Stimulated activated CD4-positive, alpha-beta T cell treated with anti-CD3 and anti-CD28 coated beads, Interleukin-15, amount 100 ng/mL, for 24 hours (primary cell): ENCODE results near the gene CDH4.

Experiments
- DNase-seq: peaks from one replicate; pipeline ENCODE4 v3.0.0-alpha.2; 2020

Gene CDH4

DNA sequence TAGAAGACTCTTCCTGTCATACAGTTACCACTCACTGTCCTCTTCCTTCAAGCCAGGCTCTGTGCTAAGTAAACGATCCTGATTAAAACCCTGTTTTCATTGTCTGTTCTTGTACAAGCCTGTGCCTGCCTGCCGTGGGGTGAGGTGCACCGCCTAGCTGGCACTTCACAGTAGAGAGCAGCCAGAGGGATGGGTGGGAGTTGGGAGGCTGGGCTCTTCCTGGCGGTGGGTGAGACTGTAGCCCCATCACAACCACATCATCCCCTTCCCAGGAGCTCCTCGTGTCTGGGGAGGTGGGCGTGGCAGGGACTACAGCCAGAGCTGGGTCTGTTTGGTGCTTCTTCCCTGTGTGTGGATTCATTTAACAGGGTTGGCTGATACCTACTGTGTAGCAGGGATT lies 431.7 kb downstream of the CDH4 start:
- DNase-seq, result no peak

DNA sequence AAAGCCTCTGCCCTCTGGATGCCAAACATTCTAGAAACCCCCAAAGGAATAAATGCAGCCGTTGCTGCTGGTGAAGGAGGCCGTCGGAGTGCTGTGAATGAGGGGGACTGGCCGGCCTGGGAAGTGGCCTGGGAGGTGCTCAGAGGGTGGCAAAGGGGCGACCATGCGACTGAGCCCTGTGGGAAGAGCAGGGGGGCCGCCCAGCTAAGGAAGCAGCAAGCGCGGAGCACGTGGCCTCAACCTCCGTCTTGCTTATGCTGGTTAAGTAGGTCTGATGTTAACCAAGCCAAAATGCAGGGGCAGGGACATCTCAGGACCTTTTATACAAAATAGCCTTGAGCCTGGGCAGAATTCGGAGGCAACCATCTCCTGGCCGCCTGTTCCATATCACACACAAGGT lies 432.1 kb downstream of the CDH4 start:
- DNase-seq, result no peak

DNA sequence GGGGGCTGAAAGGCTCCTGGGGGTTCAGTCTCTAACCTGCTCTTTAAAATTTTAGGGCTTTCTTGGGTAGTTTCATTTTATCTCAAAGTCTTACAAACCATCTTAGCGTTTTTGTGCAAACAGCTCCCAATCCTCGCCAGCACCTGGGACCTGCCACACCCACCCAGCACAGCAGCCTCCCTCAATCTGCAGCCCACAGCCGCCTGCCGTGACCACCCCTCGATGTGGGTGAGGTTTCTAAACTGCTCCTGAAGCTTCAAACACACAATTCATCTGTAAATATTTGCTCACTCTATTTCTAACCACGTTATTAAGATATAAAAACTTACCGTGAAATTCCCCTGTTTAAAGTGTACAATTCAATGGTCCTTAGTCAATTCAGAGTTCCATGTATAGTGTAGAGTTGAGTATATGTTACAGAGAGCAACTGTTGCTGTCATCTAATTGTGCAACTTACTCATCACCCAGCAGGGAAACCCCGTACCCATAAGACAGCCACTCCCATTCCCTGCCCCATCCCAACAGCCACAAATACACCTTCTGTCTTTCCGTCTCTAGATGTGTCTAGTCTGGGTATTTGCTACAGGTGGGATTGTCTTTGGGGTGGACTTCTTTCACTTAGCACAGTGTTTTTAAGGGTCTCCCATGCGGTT lies 432.6 kb downstream of the CDH4 start:
- no peak for DNase-seq

DNA sequence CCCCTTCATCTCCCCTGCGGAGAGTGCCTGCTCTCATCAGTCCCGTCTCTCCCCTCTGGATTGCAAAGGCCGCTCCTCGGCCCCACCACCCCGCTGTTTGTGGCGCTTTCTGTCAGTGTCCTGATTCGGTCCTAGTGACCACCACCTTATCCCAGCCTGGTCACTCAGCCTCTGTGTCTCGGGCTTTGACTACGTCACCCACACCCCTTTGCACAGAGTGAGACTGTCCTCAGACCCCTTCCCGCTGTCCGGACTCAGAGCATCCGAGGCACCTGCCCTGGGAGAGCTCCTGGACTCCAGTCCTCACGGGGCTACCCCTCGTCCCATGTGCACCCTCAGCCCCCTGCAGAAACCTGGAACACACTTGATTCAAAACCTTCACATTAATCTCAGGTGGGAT lies 433.4 kb downstream of the CDH4 start:
- no peak for DNase-seq

DNA sequence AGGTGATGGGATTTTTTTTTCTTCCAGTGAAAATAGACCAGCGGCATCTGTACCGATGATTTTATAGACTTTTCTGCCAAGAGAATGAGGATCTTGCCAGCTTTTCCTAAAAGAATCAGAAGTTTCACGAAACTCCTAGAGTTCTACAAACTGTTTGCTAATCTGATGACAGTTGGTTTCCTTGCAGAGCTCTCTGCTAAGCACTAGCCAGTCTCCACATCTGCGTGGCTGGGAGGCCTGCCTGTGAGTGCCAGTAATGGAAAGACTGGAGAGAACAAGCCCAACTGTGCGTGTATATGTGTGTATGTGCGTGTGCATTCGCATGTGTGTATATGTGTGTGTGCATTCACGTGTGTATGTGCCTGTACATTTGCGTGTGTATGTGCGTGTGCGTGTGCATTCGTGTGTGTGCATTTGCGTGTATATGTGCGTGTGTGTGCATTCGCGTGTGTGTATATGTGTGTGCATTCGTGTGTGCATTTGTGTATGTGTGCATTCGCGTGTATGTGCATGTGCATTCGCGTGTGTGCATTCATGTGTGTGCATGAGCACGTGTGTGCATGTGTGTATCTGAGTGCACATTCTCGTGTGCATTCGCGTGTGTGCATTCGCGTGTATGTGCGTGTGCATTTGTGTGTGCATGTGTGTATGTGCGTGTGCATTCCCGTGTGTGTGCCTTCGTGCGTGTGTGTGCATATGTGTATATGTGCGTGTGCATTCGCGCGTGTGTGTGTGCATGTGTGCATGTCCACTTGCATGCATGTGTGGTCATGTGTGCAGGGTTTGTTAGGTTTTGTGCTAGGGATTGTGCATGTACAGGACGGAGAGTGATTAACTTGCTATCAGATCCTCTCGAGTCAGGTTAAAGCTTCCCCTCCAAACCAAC lies 434.2 kb downstream of the CDH4 start:
- DNase-seq, result no peak

DNA sequence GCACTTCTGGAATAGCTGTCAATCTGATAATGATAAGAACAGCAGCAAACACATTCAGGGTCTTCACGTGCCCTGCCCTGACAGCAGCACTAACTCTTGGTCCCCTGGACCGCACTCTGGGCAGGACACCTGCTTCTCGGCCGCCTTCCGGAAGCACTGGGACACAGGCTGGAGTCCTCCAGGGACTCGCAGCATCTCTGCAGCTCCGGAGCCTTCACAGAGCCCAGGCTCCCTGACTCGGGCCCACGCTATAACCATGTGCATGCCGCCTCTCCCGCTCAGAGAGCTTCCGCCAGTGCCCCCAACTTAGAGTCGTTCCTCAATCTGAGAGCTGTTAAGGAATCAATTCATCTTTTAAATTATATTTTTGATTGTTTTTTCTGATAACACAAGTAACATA lies 436.4 kb downstream of the CDH4 start:
- DNase-seq, result no peak

DNA sequence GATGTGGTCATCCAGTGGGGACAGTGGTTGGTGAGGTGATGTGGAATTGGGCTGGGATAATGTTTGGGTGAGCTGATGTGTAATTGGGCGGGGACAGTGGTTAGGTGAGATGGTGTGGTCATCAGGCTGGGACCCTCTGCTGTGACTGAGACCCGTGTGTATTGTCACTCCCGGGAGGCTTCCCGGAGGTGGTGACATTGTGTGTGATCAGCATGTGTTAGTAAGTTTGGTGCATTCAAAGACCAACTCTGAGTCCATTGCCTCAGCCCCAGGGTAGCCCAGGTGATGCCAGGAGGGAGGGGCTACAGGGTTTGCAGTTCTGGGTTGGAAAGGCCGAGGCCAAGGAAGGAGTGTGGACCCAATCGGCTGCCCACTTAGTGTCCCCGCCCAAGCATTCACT lies 438.1 kb downstream of the CDH4 start:
- no peak for DNase-seq

DNA sequence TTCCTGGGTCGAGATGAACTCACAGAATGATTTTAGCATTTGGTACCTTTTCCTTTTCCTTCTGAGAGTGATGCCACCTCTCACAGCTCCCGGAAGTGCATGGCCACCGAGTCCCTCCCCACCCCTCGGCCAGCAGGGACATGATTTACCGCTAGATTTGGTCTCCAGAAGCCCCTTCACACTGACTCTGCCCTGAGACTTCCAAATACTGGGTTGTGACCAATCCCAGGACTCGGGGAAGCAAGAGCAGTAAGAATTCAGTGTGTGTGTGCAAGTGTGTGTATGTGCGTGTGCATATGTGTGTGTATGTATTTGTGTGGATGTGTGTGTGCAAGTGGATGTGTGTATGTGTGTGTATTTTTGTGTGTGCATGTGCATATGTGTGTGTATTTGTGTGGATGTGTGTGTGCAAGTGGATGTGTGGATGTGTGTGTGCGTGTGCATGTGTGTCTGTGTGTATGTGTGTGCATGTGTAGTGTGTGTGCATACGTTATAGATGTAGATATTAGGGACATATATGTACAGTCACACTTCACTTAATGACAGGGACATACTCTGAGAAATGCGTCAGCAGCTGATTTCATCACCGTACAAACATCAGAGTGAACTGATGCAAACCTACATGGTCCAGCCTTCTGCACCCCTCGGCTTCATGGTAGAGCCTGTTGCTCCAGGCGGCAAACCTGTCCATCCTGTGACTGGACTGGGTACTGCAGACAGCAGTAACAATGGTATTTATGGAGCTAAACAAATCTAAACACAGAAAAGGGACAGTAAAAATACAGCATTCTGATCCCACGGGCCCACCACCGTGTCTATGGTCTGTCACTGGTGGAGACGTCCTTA lies 439.2 kb downstream of the CDH4 start:
- no peak for DNase-seq

DNA sequence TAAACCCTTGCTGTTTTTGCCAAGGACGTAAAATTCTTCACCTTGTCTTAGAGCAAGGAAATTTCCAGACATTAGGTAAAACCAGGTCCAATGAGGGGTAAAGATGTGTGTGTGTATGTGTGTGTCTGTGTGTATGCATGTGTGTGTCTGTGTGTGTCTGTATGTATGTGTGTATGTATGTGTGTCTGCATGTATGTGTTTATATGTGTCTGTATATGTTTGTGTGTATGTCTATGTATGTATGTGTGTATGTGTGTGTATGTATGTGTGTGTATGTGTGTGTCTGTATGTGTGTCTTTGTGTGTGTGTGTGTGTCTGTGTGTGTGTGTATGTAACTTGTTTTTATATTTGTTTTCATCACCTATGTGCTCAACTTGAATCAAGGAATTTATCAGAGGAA lies 439.9 kb downstream of the CDH4 start:
- no peak for DNase-seq

DNA sequence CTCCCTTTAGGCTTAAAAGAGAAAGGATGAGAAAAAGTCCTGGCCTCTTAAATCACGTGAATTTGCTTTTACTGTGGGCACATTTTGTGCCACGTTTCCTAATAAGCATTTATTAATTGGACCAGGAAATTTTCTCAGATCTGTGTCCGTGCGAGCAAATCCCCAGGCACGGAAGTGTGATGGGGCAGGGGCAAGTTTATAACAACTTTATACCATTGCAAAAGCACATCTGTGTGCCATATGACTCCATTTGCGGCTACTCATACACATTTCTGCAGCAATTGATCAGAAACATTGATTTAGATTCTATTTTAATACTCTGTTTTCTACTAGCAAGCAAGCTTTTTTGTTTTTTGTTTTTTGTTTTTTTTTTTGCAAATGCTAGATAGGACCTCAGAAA lies 440.4 kb downstream of the CDH4 start:
- no peak for DNase-seq

DNA sequence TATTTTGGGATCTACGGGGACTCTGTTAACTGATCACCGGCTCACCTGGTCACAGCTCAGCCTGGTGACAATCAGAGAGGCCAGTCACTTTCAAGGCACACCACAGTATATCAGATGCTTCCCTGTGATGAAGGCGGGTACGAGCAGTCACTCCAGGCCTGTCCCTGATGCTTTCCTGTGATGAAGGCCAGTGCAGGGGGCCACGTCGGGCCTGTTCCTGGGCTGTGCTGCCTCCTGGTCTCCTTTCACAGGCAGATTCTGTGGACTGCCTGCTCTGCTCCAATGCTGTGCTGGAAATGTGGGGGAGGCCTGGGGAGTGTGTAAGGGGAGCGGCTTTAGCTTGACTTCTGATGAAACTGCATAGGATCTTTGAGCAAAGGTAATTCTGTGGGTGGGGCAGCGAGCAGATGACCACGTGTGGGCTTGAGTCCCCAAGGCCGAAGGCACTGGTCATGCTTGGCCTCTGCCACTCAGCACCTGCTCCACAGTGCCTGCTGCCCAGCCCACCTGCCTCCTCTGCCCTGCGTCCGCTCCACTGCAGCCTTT lies 441.1 kb downstream of the CDH4 start:
- no peak for DNase-seq

DNA sequence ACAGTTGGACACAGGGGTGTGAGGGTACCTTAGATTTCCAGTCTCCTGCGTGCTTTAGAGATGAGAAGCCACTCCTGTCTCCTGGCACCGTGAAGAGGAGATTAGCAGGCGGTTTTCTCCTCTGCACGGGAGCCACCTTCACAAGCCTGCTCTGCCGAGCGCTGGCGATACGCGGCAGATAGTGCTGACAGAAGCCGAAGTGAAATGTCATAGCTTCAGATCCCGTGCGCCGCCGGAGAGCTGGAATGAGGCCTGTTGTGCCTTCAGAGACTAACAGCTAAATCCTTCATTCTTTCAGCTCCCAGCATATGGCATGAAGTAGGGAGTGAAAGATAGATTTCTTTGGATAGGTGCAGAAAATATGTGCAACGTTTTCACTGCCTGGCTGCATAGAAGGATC lies 442.6 kb downstream of the CDH4 start:
- DNase-seq, result no peak

DNA sequence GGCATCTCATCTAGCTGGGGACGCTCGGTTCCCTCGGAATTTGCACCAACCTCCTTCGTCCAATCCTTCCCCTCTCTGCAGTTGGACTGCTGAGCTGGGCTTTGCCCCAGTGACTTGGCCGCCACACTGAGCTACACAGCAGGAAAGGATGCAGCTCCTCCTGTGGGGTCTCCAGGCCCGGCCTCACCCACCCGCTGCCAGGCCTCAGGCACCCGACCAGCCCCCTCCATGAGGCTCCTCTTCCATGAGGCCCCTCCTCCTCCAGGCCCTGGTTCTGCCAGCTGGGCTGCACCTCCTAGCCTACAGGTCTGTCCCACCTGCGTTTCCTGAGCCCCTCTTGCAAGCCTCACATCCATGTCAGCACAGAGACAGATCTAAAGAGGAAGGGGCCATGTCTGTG lies 443.7 kb downstream of the CDH4 start:
- DNase-seq, result no peak

DNA sequence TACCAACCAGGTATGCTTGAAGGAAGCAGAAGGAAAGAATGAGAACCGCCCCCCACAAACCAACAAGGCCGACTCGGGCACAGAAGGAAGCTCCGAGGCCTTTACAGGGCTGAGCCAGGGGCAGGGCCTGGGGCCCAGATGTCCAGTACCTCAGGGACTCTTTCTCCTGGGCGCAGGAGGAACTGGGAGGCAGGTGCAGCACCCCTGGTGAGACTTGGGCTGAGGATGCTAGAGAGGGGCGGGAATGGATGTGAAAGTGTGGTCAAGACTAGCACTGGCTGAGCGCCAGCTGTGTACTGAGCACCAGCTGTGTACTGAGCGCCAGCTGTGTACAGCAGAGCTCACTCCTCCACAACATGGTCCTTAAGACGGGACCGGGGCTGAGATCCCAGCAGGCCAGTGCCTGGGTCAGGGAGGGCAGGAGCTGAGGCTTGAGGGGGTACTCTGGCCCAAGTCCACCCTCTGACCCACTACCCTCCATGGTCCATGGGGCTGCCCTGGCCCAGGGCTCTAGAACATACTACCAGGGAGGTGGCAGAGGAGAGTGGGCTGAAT lies 444.2 kb downstream of the CDH4 start:
- no peak for DNase-seq

DNA sequence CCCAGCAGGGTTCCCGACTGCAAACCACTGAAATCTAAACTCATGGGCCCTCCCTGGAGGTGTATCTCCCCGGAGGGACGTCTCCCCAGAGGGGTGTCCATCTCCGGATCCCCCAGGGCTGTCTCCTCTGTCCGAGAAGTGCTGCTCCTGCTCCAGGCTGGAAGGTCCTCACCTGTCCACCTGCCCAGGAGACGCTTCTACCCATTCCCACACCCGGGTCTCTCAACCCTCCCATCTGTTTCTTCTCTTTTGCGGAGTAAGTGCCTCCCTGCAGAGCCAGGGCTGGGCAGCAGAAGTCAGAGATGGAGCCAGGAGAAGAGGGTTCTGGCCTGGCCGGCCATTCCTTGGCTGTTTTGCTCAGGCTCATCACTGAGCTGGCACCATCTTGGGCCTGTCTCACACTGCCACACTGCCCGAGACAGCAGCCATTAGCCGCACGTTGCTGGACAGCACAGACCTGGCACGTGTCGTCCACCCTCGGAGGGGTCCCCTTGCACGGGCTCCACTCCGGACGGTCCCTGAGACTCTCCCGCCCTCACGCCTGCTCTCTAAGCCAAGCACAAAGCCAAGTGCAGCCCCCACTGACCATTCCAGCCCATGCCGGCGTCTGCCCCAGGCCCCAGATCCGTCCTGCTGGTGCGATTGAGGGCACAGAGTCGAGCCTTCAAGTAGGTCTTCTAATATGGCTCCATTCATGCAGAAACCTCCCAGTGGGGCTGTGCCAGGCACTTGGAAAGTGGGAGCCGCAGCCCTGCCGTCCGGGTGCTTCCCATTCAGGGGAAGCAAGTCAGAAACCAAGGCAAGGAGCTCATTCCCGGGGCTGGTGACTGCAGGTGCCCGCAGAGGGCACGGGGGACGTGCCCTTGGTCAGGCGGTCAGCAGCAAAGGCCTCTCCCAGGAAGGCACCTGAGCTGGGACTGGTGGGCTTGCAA lies 445.9 kb downstream of the CDH4 start:
- no peak for DNase-seq

DNA sequence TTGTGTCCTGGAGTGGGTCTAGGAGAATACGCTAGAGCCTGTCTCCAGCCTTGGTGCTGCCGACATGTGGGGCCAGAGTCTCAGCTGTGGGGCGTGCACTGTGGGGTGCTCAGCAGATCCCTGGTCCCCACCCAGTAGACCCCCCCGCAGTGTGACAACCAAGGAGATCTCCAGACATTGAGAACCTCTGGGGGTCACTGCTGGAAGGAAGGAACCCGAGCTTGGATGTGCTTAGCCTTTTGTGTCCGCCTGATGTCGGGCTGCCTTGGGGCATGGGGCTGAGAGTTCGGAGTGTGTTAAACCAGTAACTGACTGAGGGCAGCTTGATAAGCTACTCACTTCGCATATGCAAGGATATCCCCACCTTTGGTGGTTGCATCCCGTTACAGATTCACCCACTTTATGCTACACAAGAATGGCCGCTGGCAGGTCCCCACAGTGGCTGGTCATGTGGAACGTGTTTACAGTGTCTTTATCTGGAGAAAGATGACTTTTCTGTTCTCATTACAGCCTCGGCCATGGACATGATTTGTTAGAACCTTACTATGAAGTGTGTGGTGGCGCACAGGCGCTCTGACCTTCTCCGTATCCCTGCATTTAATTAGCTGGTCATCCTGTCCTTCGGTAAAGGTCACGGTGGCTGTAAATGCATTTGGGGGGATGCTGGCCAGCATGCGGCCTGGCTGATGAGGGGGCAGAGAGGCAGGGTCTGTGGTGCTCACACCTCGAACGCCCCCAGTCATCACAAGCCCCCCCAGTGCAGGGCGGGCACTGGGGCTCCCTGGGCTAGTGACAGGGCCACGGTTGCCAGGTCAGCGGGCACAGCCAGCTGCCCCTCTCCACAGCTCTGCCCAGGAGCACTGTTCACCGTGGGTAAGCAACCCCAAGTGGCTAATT lies 446.8 kb downstream of the CDH4 start:
- no peak for DNase-seq

DNA sequence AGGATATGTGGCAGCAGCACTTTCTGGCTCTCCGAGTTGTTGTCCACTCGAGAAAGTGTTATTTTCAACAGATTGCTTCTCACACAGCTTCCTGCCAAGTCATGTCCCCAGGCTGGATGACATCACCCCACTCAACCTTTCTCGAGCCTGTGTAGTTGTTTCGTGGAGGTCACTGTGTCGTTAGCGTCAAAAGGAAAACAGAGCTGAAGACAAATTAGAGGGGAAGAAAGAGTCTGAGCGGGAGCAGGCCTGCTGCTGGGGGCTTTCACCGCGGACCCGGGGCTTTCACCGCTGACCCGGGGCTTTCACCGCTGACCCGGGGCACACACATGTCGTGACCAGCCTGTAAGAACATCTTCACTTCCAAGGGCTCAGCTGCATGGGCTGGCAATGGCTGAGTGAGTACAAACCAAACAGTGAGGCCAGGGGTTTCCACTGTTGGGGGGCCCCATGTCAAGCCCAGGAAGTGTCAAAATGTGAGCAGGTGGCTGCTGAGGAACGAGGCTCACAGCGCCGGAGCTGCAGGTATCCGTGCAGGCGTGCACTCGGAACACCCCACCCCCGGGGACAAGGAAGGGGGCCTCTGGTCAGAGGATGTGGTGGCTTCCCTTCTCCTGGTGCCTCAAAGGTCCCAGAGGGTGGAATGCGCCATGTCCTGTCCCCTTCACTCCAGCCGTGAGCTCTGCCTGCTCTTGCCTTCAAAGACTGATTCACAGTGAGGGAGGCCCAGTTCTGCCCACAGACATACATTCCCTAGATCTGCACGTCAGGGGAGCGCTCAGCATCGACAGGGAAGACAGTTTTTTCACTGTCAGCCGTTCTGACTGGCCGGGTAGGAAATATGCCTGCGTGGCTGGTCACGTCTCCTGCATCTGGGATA lies 447.7 kb downstream of the CDH4 start:
- DNase-seq, result no peak

DNA sequence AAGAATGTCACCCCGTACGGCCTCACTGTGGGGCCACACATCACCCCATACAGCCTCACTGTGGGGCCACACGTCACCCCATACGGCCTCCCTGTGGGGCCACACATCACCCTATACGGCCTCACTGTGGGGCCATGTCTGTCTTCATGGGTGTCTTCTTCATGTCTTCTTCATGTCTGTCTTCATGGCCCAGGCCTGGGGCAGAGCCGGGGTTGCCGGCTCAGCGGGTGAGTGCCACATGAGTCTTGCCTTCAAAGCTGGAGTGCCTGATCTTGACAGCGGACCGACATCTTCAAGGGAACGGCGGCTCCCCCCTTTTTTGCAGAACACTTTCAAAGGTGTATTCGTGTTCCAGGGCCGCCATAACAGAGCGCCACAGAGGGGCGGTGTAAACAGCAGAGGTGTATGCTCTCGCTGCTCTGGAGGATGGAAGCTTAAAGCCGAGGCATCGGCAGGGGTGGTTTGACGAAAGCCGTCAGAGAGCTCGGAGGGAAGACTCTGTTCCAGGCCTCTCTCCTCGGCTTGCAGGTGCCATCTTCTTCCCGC lies 448.6 kb downstream of the CDH4 start:
- no peak for DNase-seq

DNA sequence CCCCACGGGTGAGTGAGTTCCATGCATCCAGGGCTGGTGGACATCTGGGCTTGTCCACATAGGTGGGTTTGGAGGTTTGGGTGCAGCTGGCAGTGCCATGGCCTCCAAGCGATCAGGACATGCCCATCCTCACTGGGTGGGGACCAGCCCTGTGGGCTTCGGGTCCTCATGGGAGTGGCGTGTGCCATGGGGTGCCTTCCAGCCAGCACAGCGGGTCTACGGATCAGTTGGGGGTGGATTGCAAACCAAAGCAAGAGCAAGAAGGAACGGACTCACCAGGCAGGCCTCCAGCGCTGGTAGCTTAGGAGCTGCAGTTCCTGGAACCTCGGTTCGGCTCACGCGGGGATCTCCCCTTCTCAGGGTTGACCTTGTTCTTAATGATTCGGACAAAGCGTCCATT lies 449.3 kb downstream of the CDH4 start:
- DNase-seq, result no peak
